ENCODE data around the gene ITPA. TPM values are rescaled to one million over a fixed set of nuclear protein-coding genes. Genes with fewer than 3 reads are reported as not detected.

ITPA gene
- polyA plus RNA-seq, 1 experiment = 25.2 TPM

GRCh38 chr20:3239867-3240775 is 30.8 kb downstream of the ITPA start:
- no peak for DNase-seq (ENCODE audit: low read depth, low spot score)
- Histone ChIP-seq H3K9me3 (ENCODE audit: control insufficient read depth, insufficient read depth, low read length) (peaks cover 4% of the 10 kb centered on the region; the same call in 1 of the 2 replicates), H3K27ac (ENCODE audit: low read depth, low read length) (no peak overlapping the region), H3K4me3 (ENCODE audit: low read depth, low read length) (peak overlapping the region; percentile 65), H3K27me3 (ENCODE audit: control insufficient read depth, insufficient read depth, low read length) (peaks cover 63% of the 10 kb centered on the region)
- CTCF ChIA-PET = interaction anchor here (1.1 kb wide), 1 partner anchor 22 kb away, joined by 4 read pairs; no protein-coding TSS in a partner anchor
- POLR2A ChIA-PET = interaction anchor here (1.0 kb wide), 1 partner anchor 8 kb away, joined by 3 read pairs; no protein-coding TSS in a partner anchor
- no peak for TF ChIP-seq CTCF (IDR thresholded peaks at IDR 0.05; ENCODE audit: low read depth, low read length)

- H3K4me3 ChIP-seq (ENCODE audit: low read depth, low read length) = peak overlapping the region; percentile 65
- no peak overlapping the region for H3K27ac ChIP-seq (ENCODE audit: low read depth, low read length)
- DNase-seq (ENCODE audit: low read depth, low spot score) = no peak
- ChIA-PET POLR2A (no interaction called here), CTCF (no interaction called here)
- peaks cover 4% of the 10 kb centered on the region; the same call in 1 of the 2 replicates for H3K9me3 ChIP-seq (ENCODE audit: control insufficient read depth, insufficient read depth, low read length)
- TF ChIP-seq CTCF (IDR thresholded peaks at IDR 0.05; ENCODE audit: low read depth, low read length) = no peak
- H3K27me3 ChIP-seq (ENCODE audit: control insufficient read depth, insufficient read depth, low read length) = peaks cover 59% of the 10 kb centered on the region
Observed at GRCh38 chr20:3240776-3241363, 31.6 kb downstream of the ITPA start.

GRCh38 chr20:3242172-3242692 is 32.9 kb downstream of the ITPA start:
- Histone ChIP-seq H3K27me3 (ENCODE audit: control insufficient read depth, insufficient read depth, low read length) (peaks cover 49% of the 10 kb centered on the region), H3K27ac (ENCODE audit: low read depth, low read length) (no peak overlapping the region), H3K4me3 (ENCODE audit: low read depth, low read length) (no peak overlapping the region), H3K9me3 (ENCODE audit: control insufficient read depth, insufficient read depth, low read length) (peaks cover 4% of the 10 kb centered on the region; the same call in 1 of the 2 replicates)
- TF ChIP-seq CTCF (IDR thresholded peaks at IDR 0.05; ENCODE audit: low read depth, low read length) = no peak
- POLR2A ChIA-PET = interaction anchor here (0.5 kb wide), 1 partner anchor 24 kb away, joined by 6 read pairs; no protein-coding TSS in a partner anchor
- CTCF ChIA-PET = interaction anchor here (0.8 kb wide), 1 partner anchor 24 kb away, joined by 3 read pairs; no protein-coding TSS in a partner anchor
- DNase-seq (ENCODE audit: low read depth, low spot score) = no peak

GRCh38 chr20:3243718-3244358 is 34.5 kb downstream of the ITPA start:
- TF ChIP-seq CTCF (IDR thresholded peaks at IDR 0.05; ENCODE audit: low read depth, low read length) = no peak
- ChIA-PET CTCF (interaction anchor here (0.5 to 0.7 kb wide), 2 partner anchors 24 to 73 kb away, joined by 3 to 8 read pairs; no protein-coding TSS in a partner anchor), POLR2A (no interaction called here)
- Histone ChIP-seq H3K27ac (ENCODE audit: low read depth, low read length) (no peak overlapping the region), H3K4me3 (ENCODE audit: low read depth, low read length) (no peak overlapping the region), H3K27me3 (ENCODE audit: control insufficient read depth, insufficient read depth, low read length) (peaks cover 47% of the 10 kb centered on the region), H3K9me3 (ENCODE audit: control insufficient read depth, insufficient read depth, low read length) (peaks cover 4% of the 10 kb centered on the region; the same call in 1 of the 2 replicates)
- no peak for DNase-seq (ENCODE audit: low read depth, low spot score)

All from AG04450 (cell line).